ENCODE data around the gene TRIO. TPM values are rescaled to one million over a fixed set of nuclear protein-coding genes. Genes with fewer than 3 reads are reported as not detected.

The TRIO gene
- total RNA-seq, 1 donor from 2014 or later: 148 TPM

DNA sequence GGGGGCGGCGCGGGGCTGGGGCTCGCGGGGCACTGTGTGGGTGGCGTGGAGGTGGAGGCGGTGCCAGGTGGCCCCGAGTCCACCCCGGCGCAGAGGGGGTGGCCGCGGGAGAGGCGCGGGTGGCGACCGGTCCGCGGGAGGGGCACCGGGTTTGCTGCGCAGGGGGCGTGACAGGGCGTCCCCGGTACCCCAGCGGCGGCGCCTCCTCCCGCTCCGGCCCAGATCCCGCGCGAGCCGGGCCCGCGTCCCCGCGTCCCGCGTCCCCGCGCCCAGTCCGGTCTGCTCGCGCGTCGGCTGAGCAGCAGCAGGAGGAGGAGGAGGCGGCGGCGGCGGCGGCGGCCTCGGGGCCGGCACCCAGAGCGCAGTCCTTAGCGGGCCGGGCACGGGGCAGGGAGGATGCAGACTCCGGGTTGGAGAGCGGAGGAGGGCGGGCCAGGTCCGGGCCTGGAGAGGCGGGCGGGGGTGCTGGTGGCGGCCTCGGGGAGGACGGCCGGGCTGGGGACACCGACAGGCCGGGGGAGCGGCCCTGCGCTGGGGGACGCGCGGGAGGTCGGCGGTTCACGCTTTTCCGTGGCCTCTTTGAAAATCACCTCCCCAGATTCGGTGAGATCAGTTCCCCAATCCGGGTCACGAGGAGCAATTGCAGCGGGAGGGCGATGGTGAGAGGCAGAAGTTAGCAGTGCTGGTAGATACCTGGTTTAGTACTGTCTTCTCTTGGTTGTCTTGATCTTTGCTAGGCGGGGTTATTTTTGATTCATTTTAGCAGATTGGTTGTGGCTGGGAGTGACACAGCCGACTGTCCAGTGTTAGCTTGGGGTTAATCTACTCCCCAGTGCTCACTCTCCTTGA, 1.7 kb downstream of the TRIO start:
- intact Hi-C loops (cut with DNase I): loop anchor here (10.0 kb wide), 1 partner anchor 100 kb away; no protein-coding TSS in a partner anchor
- peak; percentile 87 for DNase-seq
- Histone ChIP-seq H3K27me3 (no peaks in the 10 kb centered on the region), H3K4me3 (peak overlapping the region; percentile 79), H3K27ac (peak overlapping the region; percentile 88), H3K4me1 (peaks cover 51% of the 10 kb centered on the region), H3K36me3 (no peaks in the 10 kb centered on the region), H3K9me3 (no peaks in the 10 kb centered on the region)
- ATAC-seq: peak; percentile 71
- no peak for TF ChIP-seq CTCF (IDR thresholded peaks at IDR 0.05)

GRCh38 chr5:14145435-14146334, 2.5 kb downstream of the TRIO start:
- Histone ChIP-seq H3K9me3 (no peaks in the 10 kb centered on the region), H3K27me3 (no peaks in the 10 kb centered on the region), H3K27ac (peak overlapping the region; percentile 88), H3K4me1 (peaks cover 51% of the 10 kb centered on the region), H3K4me3 (peak overlapping the region; percentile 79), H3K36me3 (no peaks in the 10 kb centered on the region)
- no peak for DNase-seq
- no peak for TF ChIP-seq CTCF (IDR thresholded peaks at IDR 0.05)
- no peak for ATAC-seq
- intact Hi-C loops (cut with DNase I): loop anchor here (10.0 kb wide), 1 partner anchor 99 kb away; no protein-coding TSS in a partner anchor

DNA sequence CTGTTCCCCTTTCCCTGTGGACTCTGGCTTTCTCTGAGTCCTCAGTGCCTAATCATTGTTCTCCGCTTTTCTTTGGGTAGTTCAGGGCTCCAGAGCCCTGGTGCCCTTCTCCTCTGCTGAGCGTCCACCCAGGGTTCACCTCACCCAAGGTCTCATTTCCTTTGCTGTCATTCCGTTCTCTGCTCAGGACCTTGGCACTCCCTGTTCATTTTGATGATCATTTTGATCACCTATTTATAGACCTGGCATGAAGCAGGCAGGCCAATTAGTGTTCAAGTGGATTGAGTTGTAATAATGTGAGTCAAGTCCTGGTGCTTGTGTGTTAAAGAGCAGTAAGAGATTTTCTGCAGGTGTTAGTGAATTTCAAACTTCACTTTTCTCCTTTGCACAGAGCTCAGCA, 3.6 kb downstream of the TRIO start:
- no peaks in the 10 kb centered on the region for H3K36me3 ChIP-seq
- H3K9me3 ChIP-seq: no peaks in the 10 kb centered on the region
- peaks cover 51% of the 10 kb centered on the region for H3K4me1 ChIP-seq
- no peak overlapping the region for H3K27ac ChIP-seq
- no peak for TF ChIP-seq CTCF (IDR thresholded peaks at IDR 0.05)
- ATAC-seq (no peak), DNase-seq (no peak)
- no peak overlapping the region for H3K4me3 ChIP-seq
- intact Hi-C loops (cut with DNase I): loop anchor here (10.0 kb wide), 1 partner anchor 98 kb away; no protein-coding TSS in a partner anchor
- H3K27me3 ChIP-seq: no peaks in the 10 kb centered on the region

DNA sequence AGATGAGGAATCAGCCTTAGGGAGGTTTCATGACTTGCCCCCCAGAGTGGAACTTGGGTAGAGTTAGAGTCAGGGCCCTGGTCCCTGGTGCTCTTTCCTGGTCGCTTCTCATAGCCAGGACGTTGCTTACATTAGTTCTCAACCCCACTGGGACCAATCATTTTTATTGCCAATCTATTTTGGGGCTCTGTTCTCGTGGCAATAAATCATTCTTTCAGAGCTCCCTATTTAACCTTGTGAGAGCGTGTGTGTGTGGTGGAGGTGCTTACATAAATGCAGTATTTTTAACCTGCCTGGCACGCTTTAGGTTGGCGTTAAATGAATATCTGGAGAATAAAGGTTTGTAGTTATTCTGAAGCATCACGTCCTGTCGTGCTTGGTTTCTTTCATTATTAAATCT, 4.1 kb downstream of the TRIO start:
- H3K4me1 ChIP-seq: peaks cover 47% of the 10 kb centered on the region

More for the DNA sequence above, 4.1 kb downstream of the TRIO start:
- no peak for TF ChIP-seq CTCF (IDR thresholded peaks at IDR 0.05)
- DNase-seq (no peak), ATAC-seq (no peak)
- Histone ChIP-seq H3K9me3 (no peaks in the 10 kb centered on the region), H3K4me3 (no peak overlapping the region), H3K27me3 (no peaks in the 10 kb centered on the region), H3K27ac (no peak overlapping the region), H3K36me3 (no peaks in the 10 kb centered on the region)
- intact Hi-C loops (cut with DNase I): loop anchor here (10.0 kb wide), 1 partner anchor 98 kb away; no protein-coding TSS in a partner anchor

Measured in upper lobe of right lung (tissue), 1 donor.